HG02885 (cell line): Measurements from ENCODE around the gene CEACAM19.
A peak's percentile ranks its signal among the peaks of the same experiment; 100 is the strongest.

Experiments used
- ATAC-seq: cut with Tn5 transposase; IDR thresholded peaks from one replicate; pipeline ENCODE4 v1.9.1; 2021; ENCODE audit warnings: mild to moderate bottlenecking; ENCODE audit not compliant: unreplicated experiment, poor library complexity

CEACAM19 gene

DNA sequence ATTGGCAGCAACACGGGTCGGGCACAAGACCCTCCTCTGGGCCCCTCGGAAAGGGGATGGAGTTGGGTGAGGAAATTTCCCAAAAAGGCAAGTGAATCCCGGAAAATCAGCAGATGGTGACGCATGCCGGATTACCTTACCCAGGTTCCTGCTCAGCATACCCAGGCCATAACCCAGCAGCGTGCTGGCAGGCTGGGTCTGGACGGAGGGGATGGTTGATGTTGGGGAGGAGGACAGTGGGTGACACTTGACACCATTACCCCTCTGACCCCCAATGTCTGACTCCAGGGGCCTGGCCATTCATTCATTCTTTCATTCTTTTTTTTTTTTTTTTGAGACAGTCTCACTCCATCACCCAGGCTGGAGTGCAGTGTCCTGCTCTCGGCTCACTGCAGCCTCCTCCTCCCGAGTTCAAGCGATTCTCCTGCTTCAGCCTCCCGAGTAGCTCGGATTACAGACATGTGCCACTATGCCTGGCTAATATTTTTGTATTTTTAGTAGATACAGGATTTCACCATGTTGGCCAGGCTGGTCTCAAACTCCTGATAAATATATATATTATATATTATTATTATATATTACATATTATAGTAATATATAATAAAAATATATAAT lies 26.8 kb upstream of the CEACAM19 start:
- no peak for ATAC-seq

DNA sequence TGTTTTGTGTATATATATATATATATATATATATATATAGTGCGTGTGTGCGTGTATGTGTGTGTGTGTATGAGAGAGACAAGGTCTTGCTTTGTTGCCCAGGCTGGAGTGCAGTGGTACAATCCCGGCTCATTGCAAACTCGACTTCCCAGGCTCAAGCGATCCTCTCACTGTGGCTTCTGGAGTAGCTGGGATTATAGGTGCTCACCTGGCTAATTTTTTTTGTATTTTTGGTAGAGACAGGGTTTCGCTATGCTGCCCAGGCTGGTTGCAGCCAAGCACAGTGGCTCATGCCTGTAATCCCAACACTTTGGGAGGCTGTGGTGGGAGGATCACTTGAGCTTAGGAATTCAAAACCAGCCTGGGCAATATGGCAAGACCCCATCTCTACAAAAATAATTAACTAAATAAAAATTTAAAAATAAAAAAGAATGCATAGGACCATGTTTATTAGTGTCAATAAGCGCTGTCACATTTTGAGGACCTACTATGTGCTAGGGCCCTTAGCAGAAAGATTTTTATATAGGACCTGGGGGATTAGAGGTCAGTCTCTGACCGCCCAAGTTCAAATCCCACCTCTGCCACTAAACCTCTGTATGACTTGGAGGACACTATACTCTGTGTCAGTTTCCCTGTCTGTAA lies 25.8 kb upstream of the CEACAM19 start:
- no peak for ATAC-seq

DNA sequence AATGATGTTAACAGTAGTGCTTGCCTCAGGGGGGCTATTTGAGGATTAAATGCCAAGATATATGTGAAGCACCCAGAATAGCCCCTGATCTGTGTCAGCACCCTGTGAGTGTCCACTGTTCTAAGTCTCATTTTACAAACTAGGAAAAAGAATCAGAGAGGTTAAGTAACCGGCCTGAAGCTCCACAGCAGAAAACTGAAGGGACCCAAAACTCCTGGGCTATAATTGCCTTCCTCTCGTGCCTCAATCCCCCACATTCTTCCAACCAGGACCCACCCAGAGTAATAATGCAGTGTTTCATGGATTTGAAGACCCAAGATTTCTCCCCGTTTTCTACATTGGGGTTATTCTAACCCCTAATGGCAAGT lies 25.2 kb upstream of the CEACAM19 start:
- ATAC-seq: no peak

DNA sequence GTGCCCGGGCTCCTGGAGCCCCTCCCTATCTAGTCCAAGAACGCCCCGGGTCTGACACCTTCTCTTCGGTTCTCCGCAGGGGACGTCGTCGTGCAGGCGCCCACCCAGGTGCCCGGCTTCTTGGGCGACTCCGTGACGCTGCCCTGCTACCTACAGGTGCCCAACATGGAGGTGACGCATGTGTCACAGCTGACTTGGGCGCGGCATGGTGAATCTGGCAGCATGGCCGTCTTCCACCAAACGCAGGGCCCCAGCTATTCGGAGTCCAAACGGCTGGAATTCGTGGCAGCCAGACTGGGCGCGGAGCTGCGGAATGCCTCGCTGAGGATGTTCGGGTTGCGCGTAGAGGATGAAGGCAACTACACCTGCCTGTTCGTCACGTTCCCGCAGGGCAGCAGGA lies 24.1 kb upstream of the CEACAM19 start:
- ATAC-seq: no peak

DNA sequence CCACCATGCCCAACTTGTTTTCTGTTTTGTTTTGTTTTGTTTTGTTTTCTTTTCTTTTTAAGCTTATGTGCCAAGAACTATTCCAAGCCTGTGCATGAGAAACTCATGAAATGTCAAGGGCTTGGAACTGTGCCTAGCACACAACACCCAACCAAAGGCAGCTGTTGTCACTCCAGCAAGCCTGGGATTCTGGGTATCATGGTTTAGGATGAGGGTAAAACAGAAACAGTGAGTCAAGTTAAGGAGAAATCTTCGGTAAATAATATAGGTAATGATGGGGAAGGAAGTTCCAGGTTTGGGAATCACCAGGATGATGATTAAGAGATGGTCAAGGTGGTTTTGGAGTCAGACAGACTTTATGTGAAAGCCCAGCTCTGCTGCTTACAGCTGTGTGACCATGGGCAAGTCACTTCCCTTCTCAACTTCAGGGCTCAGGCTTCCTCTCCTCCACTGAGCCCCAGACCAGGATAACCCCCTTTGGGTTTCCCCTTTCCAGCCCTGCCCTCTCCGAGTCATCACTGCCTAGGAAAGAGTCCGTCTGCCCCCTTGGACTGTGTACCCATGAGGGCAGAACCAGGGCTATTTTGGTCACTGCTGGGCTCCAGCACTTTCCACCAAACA lies 22.5 kb upstream of the CEACAM19 start:
- ATAC-seq: no peak

DNA sequence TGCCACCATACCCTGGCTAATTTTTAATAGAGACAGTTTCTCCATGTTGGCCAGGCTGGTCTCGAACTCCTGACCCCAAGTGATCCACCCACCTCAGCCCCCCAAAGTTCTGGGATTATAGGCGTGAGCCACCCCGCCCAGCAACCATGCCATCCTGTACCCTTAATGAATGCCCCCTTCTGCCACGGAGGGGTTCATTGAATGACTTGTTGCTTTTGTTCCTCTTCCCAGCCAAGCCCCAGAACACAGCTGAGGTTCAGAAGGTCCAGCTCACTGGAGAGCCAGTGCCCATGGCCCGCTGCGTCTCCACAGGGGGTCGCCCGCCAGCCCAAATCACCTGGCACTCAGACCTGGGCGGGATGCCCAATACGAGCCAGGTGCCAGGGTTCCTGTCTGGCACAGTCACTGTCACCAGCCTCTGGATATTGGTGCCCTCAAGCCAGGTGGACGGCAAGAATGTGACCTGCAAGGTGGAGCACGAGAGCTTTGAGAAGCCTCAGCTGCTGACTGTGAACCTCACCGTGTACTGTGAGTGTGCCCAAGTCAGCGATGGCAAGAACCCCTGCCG lies 21.6 kb upstream of the CEACAM19 start:
- ATAC-seq: no peak

DNA sequence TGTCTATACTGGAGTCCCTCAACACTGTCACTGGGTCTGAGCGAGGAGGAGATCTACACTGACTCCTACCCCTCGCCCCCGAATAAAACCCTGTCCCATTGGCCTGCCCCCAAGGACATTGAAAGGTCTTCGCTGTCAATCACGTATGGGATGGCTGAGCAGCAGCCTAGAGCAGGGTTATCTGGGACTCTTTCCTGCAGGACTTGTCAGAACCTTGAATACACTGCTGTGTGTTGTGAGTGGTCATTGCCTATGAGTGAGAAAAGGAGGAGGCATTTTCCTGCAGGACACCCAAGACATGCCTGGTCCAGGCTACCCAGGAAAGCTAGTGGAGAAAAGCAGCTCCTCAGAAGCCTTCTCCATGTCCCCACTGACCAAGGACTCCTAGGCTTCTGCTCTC lies 17.9 kb upstream of the CEACAM19 start:
- no peak for ATAC-seq

DNA sequence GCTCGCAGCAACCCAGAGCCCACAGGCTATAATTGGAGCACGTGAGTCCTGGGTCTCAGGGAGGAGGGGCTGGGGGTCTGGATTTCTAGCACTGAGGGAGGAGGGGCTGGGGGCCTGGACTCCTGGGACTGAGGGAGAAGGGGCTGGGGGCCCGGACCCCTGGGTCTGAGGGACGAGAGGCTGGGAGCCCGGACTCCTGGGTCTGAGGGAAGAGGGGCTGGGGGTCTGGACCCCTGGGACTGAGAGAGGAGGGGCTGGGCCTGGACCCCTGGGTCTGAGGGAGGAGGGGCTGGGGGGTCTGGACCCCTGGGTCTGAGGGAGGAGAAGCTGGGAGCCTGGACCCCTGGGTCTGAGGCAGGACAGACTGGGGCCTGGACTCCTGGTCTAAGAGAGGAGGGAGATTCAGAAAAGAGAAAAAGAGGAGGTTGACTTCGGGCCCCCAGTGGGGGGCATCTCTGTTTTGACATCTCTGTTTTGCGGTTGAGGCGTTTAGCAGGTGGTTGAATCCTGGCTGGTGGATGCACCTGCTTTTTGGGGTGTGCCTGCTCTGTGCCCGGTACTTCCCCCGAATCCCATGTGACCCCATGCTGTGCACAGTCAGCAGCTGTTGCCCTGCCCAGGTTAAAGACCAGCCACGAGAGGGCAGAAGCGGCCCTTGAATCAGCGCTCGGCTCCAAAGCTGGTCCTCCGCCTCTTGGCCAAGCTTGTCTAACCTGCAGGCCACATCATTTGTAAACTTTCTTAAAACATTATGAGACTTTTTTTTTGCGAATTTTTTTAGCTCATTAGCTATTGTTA lies 17.1 kb upstream of the CEACAM19 start:
- peak; percentile 92 for ATAC-seq

DNA sequence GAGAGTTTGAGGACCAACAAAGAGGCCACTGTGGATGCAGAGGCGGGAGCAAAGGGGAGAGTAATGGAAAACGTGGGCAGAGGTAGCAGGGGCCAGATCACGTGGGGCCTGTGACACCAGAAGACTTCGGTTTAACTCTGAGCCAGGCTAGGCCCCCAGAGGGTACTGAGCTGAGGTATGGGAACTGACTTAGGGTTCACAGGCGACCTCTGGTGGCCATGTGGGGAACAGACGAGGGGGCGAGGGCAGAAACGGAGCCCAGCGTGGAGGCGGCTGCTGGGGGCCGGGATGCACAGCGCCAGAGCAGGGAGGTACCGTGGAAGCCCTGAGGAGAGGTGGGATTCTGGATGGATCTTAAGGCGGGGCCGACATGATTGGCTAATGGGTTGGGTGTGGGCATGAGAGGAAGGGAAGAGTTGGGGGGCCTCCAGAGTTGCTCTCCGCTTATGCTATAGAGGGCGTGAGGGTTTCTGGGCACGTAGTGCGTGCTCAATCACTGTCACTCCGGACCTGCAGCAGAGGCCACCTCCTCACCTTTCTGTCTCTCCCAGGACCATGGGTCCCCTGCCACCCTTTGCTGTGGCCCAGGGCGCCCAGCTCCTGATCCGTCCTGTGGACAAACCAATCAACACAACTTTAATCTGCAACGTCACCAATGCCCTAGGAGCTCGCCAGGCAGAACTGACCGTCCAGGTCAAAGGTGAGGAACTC lies 13.9 kb upstream of the CEACAM19 start:
- ATAC-seq: peak; percentile 68

DNA sequence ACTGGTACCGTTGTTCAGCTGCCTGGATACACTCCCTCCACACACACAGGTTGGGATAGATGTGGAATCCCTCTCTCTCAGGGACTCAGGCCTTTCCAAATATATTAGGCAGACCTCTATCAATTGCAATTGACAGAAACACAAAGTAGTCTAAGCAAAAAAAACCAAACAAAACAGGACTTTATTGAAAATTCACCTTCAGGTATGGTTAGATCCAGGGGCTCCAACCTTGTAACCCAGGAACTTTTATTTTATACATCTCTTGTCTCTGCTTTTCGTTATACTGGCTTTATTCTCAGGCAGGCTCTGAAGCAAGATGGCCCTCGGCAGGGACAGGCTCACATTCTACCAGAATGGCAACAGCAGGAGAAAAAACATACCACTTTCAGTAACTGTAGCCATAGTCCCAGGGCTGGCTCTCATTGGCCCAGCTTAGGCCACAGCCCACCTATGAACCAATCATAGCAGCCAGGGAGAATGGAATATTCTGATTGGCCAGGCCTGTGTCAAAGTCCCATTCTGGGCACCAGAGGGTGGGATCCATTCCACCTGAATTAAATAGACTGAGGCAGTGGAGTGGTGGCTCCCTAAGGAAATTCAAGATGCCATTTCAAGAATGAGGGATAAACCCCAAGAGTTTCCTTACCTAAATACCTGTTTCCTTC lies 13.1 kb upstream of the CEACAM19 start:
- ATAC-seq: no peak

DNA sequence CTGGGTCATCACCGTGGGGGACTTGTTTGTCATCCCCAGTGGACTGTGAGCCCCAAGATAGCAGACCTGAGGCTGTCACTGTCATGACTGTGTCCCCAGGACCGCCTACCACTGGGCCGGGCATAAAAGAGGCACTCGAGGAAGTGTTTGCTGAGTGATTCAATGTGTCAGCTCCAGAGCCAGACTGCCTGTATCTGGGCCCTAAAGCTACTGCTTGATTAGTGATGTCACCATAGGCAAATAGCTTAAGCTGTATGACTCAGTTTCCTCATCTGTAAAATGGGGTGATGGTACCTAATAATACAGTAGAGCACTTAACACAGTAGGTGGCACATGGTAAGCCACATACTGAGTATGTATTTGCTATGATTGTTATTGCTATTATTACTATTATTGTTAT lies 11.2 kb upstream of the CEACAM19 start:
- ATAC-seq: no peak

DNA sequence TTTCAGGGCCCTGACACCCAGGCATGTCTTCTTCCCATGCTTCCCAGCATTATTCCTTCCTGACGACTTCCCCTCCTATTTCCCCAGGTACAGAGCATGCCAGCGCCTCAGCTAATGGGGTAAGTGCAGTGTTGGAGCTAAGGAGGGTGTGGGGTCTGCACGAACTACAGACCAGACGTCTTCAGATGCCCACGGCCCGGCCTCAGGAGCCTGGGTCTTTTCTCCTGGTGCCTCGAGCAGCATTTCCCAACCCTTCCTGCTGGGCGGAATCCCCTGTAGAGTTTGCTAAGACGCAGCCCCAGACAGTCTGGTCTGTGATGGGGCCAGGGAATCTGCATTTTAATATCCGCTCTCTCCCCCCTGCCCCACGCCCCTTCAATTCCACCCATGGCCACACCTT lies 10.1 kb upstream of the CEACAM19 start:
- no peak for ATAC-seq

DNA sequence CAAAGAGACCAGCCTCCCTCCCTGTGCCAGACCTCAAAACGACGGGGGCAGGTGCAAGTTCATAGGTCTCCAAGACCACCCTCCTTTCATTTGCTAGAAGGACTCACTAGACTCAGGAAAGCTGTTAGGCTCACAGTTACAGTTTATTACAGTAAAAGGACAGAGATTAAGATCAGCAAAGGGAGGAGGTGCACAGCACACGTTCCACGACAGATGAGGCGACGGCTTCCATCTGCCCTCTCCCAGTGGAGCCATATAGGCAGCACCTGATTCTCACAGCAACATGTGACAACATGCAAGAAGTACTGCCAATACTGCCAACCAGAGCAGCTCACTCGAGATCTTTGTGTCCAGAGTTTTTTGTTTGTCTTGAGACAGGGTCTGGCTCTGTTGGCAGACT lies 9.4 kb upstream of the CEACAM19 start:
- ATAC-seq: no peak

DNA sequence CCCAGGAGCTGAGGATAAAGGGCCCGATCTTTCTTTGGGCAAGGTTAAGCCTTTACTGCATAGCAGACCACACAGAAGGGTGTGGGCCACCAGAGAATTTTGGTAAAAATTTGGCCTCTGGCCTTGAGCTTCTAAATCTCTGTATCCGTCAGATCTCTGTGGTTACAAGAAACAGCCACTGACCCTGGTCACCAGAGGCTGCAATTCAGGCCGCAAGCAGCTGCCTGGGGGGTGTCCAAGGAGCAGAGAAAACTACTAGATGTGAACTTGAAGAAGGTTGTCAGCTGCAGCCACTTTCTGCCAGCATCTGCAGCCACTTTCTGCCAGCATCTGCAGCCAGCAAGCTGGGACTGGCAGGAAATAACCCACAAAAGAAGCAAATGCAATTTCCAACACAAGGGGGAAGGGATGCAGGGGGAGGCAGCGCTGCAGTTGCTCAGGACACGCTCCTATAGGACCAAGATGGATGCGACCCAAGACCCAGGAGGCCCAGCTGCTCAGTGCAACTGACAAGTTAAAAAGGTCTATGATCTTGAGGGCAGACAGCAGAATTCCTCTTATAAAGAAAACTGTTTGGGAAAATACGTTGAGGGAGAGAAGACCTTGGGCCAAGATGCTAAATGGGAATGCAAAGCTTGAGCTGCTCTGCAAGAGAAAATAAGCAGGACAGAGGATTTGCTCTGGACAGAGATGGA lies 8.4 kb upstream of the CEACAM19 start:
- ATAC-seq: no peak

DNA sequence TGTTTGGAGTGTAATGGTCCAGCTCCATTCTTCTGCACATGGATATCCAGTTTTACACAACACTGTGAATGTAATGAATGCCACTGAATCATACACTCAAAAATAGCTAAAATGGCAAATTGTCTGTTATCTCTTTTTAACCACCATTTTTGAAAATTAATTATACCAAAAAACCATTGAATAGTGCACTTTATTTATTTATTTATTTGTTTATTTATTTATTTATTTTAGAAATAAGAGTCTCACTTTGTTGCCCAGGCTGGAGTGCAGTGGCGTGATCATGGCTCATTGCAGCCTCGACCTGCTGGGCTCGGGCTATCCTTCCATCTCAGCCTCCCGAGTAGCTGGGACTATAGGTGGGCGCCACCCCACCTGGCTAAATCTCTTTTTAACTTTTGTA lies 7.3 kb upstream of the CEACAM19 start:
- no peak for ATAC-seq

DNA sequence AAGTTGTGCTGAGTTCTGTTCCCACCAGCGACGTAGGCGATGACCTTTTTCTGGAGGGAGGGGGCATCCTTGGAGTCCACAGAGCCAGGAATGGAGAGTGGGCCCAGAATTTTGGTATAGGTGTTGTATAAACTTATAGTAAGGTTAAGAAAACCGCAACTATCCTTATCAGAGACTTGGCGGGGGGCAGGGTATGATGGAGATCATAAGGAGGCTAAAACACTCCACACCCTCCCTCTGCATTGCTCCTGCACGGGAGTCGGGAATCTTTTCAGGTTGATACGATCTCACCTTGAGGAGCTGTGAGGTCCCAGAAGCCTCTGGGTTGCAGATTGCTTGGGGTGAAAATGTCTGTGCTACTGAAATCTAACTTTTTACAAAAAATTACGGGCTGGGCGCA lies 6.3 kb upstream of the CEACAM19 start:
- no peak for ATAC-seq

DNA sequence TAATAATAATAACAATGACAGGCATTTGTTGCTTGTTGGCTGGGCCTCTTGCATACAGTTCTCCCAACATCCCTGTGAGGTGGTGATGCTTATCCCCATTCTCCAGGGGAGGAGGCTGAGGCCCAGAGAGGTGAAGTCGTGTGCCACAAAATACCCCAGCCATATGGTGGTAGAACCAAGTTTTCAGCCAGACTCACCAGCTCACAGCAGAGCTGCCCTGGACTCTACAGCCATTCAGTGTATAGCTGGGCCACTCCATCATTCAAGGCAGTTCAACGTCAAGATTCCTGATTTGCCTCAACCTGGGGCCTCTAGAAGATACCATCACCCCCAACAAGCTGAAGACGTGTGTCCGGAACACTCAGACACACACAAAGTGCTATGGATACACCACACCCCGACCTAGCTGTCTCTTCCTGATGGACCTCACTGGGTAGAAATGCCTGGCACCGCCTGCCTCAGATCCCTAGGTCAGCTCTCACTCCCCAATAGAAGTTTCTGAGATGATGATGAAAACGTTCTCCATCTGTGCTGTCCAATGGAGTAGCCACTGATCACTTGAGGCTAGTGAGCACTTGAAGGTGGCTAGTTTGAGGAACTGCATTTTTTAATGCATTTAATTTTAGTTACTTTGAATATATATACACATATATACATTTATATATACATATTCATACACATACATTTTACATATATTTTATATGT lies 4.3 kb upstream of the CEACAM19 start:
- no peak for ATAC-seq

DNA sequence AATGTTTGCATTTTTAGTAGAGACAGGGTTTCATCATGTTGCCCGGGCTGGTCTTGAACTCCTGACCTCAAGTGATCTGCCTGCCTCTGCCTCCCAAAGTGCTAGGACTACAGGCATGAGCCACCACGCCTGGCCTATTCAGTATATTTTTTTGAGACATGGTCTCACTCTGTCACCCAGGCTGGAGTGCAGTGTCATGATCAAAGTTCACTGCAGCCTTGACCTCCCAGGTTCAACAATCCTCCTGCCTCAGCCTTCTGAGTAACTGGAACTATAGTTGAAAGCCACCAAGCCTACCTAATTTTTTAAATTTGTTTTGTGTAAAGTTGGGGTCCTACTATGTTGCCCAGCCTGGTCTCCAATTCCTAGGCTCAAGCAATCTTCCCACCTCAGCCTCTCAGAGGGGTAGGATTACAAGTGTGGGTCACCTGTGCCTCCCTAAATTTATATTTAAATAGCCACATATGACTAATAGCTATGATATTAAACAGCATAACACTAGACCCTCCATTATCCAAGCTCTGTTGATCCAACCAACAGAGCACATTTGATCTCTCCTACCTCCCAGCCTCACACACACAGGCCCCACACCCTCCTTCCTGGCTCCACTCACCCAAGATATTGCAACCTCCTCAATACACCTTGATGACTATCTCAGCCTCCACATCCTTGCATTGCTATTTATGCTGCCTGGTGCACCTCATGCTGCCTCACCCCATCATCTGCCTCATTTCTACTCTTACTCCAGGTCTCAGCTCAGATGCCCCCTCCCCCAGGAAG lies 2.1 kb upstream of the CEACAM19 start:
- ATAC-seq: no peak
